WERI-Rb-1 (cell line): ENCODE results near the gene BRI3.

ENCODE experiments used
- DNase-seq: peaks from one replicate; pipeline ENCODE4 v3.0.0-alpha.2; 2020
- H3K27ac ChIP-seq: fragments of 250-450 bp; sonication (Bioruptor Pico); 2 replicates; pipeline ENCODE4 v1.5.1; 2020; ENCODE audit warnings: mild to moderate bottlenecking, moderate library complexity
- H3K27me3 ChIP-seq: fragments of 250-450 bp; sonication (Bioruptor Pico); 2 replicates; pipeline ENCODE4 v1.5.1; 2021; ENCODE audit warnings: mild to moderate bottlenecking, low read depth, moderate library complexity; ENCODE audit not compliant: insufficient read depth, severe bottlenecking
- H3K36me3 ChIP-seq: fragments of 250-450 bp; sonication (Bioruptor Pico); 2 replicates; pipeline ENCODE4 v1.5.1; 2020; ENCODE audit warnings: mild to moderate bottlenecking, moderate library complexity
- H3K4me3 ChIP-seq: 2 replicates; pipeline ENCODE4 v1.5.1; 2011; ENCODE audit warnings: low read depth, mild to moderate bottlenecking, control low read depth, low read length
- H3K9me3 ChIP-seq: fragments of 250-450 bp; sonication (Bioruptor Pico); 2 replicates; pipeline ENCODE4 v1.5.1; 2021; ENCODE audit warnings: mild to moderate bottlenecking, moderate library complexity; ENCODE audit not compliant: severe bottlenecking
- TF ChIP-seq, protein P1 (sequence below): IDR thresholded peaks from 2 replicates; pipeline ENCODE4 v1.5.1; 2011; ENCODE audit warnings: low read depth, mild to moderate bottlenecking, control low read depth, inconsistent platforms, low read length

BRI3 gene

DNA sequence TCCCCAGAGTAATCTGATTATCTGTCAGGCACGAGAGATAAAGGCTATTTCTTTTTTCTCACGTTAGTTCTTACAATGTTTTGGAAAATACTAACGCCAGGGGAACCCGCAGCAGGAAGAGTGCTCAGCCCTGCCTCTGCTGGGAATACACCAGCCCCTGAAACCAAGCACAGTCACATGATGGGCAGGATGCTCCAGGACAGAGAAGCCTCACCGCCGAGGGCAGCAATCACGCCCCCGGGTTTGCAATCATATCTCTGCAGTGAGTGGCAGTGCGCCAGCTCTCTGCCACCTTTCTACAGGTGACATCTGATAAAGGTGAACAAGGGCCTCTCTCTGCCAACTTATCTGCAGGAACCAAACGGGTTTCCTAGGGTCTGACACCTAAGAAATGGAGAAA lies 39.8 kb downstream of the BRI3 start:
- no peaks in the 10 kb centered on the region for H3K9me3 ChIP-seq
- H3K27me3 ChIP-seq: no peaks in the 10 kb centered on the region
- DNase-seq: no peak
- peaks cover 7% of the 10 kb centered on the region for H3K36me3 ChIP-seq
- no peak overlapping the region for H3K4me3 ChIP-seq
- no peak overlapping the region for H3K27ac ChIP-seq
- TF ChIP-seq, protein P1, sequence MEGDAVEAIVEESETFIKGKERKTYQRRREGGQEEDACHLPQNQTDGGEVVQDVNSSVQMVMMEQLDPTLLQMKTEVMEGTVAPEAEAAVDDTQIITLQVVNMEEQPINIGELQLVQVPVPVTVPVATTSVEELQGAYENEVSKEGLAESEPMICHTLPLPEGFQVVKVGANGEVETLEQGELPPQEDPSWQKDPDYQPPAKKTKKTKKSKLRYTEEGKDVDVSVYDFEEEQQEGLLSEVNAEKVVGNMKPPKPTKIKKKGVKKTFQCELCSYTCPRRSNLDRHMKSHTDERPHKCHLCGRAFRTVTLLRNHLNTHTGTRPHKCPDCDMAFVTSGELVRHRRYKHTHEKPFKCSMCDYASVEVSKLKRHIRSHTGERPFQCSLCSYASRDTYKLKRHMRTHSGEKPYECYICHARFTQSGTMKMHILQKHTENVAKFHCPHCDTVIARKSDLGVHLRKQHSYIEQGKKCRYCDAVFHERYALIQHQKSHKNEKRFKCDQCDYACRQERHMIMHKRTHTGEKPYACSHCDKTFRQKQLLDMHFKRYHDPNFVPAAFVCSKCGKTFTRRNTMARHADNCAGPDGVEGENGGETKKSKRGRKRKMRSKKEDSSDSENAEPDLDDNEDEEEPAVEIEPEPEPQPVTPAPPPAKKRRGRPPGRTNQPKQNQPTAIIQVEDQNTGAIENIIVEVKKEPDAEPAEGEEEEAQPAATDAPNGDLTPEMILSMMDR: no peak

DNA sequence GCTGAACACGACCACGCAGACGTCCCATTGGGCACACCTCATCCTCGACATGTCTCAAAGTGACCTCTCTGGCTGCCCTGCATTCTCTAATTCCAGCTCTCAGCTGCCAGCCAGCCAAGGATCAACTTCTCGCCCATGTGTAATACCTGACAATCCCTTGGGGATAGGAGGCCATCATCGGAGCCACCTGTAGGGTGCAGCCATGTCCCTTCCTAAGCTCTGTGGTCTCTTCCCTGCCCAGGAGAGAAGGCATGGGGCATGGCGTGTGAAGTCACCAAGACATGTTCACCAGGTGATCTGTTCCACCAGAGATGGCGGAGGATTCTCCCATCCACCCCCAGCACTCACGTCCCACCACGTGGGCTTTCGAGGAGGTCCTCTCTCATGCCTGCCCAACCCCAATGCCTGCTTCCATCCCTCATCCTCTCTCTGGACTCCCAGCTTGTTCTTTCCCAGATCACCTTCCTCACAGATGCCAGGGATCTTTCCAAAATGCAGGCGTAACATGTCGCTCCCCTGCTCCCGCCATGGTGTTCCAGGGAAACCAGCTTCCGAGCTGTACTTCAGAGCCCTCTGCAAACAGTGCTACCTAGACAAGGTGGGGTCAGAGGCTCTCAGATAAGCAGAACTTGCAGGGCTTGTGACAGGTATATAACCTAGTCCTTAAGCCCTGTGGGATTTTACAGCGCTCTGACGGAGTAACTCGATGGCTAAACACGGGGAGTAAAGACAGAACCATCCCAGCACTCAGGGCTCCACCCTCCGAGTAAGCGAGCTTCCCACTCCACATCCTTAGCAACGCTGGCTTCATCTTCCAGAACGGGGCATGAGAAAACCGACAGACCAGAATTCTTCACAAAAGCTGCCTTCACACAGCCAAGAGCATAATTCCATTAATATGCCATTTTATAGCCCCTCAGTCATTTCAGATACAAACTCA lies 41.1 kb downstream of the BRI3 start:
- Histone ChIP-seq H3K36me3 (peaks cover 3% of the 10 kb centered on the region), H3K4me3 (no peak overlapping the region), H3K27ac (no peak overlapping the region), H3K27me3 (no peaks in the 10 kb centered on the region), H3K9me3 (no peaks in the 10 kb centered on the region)
- TF ChIP-seq, protein P1: peak; percentile 50
- DNase-seq: no peak

DNA sequence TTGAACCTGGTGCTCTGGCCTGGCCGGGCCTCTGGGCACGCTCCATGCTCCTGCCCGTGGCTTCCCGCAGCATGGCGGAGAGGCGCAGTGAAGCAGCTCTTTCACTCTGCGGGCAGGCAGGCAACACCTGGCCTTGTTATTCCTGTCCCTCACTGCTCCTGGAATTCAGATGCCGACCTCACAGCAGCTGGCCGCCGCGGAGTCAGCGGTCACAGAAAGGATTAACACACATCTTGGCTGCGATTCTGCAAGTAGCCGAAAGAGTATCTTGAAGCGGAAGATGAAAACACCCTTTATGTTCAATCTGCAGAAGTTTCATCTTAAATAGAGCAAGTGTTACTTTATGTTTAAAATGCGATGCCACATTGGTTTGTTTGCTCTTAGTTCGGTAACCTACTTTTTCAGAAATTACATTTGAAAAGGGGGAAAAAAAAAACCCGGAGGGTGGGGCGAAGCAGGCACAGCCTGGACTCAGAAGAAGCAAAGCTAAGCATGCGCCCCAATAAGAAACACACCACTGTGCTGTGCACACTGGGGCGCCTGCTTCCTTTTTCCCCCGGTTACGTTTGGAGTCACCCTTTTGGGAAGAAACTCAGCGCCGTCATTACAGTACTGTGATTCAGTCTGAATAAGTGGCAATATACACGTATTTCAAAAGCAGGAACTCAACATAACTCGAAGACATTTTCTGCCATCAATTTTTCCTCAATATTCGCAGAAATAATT lies 42.3 kb downstream of the BRI3 start:
- DNase-seq: peak; percentile 49
- no peak overlapping the region for H3K4me3 ChIP-seq
- no peaks in the 10 kb centered on the region for H3K9me3 ChIP-seq
- H3K27ac ChIP-seq: no peak overlapping the region
- peaks cover 3% of the 10 kb centered on the region; the same call in 1 of the 2 replicates for H3K36me3 ChIP-seq
- TF ChIP-seq, protein P1: no peak
- no peaks in the 10 kb centered on the region for H3K27me3 ChIP-seq

DNA sequence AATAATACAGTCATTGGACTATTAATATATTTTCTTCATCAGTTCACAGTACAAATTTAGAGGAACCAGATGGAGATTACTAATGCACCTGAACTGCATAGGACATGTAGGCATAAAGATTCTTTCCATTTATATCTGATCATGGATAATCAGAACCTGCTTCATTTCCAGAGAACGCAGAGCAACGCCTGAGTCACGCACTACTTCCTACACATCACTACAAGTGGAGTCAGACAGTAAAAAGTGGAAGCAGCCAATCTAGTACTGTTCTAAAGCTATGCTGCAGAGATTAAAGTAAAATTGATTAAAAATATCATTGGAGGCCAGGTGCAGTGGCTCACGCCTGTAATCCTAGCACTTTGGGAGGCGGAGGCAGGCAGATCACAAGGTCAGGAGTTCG lies 43.3 kb downstream of the BRI3 start:
- TF ChIP-seq, protein P1: no peak
- no peak for DNase-seq
- H3K27me3 ChIP-seq: no peaks in the 10 kb centered on the region
- H3K9me3 ChIP-seq: no peaks in the 10 kb centered on the region
- H3K4me3 ChIP-seq: no peak overlapping the region
- H3K27ac ChIP-seq: no peak overlapping the region
- H3K36me3 ChIP-seq: peaks cover 1% of the 10 kb centered on the region; the same call in 1 of the 2 replicates

DNA sequence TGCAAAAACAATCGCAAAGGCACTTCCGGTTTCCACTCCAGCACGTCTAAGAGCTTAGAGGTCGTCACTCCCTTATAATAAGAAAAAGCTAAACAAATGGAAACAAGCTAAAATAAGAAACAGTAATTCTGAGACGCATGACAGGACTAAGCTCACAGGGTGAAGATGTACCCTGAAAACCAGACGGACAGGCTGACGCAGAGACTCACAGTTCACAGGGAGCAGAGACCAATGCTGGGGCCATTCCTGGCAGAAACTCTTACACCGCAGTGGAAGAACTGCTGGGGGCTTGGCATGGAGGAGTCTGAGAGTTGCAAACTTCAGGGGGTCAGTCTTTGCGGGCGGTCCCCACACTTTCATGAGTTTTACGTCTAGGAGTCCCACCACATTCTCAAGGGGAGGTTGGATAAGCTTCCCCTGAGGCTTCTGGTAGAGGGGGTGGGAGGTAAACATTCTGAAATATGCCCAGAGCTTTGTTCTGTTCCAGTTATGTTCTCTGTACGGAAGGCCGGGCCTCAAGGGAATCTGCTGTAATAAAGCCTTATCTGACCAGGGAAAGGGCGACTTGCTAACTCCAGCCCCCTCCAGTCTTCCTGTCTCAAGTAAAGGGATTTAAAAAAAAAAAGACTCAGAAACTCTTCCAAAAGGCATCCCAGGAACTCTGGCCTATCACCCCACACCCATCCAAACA lies 47.8 kb downstream of the BRI3 start:
- H3K36me3 ChIP-seq: no peaks in the 10 kb centered on the region
- no peak for DNase-seq
- TF ChIP-seq, protein P1: no peak
- H3K9me3 ChIP-seq: peaks cover 2% of the 10 kb centered on the region
- H3K27me3 ChIP-seq: no peaks in the 10 kb centered on the region
- no peak overlapping the region for H3K4me3 ChIP-seq
- H3K27ac ChIP-seq: no peak overlapping the region
